ENCODE measurements around the gene SUN5.

SUN5 gene

DNA sequence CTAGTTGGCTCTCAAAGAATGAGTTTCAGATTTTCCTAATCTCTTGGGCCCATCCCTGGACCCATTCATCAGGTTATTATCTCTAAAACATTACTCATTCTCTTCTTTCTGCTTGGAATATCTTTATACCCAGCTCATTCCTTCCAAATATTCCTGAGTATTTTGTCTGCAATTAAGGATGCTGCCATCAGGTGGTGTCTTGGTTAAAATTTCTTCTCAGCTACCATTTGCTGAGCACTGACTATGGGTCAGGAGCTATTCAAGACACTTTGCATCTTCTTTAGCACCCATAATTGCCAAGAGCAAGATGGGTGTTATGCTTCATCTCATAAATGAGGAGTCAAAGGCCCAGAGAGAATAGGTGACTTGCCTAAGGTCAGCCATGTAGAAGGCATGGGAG lies 8.4 kb downstream of the SUN5 start:
- DNase-seq (ENCODE audit: low spot score) = no peak

DNA sequence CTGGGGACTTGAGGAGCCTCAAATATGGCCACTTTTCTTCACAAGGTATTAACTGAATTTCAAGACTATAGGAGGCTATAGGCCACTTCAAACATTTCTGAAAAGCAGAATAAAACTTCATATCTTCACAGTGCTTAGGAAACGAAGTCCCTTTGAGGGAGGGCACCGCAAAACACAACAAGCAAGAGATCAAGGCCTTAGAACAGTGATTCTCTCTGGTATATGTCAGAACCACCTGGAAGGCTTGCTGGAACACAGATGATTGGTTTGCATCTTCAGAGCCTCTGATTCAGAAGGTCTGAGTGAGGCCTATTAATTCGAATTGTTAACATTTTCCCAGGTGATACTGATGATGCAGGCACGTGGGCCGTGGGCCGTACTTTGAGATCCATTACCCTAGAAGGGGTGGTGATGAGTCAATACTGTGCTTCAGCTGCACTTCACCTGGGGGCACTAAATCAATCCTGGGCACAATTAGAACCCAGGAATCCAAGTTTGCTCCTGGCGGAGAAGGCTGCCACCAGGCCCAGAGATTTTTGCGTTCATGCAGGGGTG lies 10.7 kb downstream of the SUN5 start:
- DNase-seq (ENCODE audit: low spot score) = no peak

DNA sequence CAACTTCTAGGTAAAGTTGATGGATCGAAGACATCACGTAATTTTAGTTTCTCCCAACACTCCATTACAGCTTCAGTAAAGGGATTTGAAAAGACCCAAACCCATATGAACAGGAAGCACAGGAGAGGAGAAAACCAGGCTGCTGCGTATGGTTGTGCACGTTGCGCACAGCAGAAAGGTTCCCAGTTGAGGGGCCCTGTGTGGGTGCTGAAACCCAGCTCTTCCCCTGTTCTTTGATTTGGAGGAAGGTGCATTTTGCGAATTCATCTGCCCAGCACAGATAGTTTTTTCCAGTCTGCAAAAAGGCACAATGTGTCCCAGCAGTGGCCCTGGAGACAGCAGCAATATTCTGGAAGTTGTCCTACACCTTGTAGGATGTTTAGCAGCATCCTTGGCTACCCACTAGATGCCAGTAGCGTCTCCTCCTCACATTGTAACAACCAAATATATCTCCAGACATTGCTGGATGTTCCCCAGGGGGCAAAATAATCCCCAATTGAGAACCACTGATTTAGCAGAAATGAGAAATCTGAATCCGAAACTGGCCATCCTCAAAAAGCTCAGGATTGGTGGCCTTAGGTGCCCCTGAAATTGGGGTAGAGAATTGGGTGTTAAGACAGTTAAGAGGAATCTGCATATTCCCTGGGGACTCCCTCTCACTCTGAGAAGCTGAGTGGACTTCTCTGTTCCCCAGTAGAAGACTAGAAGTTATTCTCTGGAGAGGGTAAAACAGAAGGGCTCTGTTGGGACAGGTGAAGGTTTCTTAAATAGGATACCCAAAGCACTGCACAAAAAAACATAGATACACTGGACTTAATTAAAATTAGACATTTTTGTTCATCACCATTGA lies 12.2 kb downstream of the SUN5 start:
- DNase-seq (ENCODE audit: low spot score) = no peak

DNA sequence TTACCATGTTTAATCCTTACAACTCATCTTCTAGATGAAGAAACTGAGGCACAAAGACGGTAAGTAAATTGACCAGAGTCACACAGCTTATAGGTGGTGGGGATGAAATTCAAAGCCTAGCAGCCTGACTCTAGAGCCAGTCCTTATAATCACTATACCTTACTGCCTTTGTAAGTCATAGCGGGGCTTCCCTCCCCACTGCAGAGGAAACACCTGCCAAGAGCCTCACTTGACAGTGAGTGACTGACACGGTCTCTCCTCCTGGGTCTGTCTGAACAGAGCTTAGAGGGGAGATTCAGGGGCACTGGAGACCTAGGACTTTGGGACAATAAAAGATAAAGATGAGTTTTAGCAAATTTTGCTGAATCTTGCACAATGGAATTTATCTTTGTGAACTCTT lies 12.8 kb downstream of the SUN5 start:
- DNase-seq (ENCODE audit: low spot score) = no peak

DNA sequence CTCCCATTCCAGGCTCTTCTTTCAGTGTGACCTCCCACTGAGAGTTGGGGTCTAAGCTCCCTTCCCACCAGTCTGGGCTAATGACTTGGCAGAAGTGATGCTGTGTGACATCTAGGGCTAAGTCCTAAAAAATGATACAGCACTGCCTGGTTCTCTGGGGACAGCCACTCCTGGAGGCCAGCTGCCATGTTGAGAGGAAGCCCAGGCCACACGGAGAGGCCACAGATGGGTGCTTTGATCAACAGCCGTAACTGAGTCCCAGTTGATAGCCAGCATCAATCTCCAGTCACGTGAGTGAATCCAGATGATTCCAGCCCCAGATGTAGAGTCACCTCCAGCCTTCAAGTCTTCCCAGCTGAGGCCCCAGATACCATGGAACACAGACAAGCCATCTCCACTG lies 13.8 kb downstream of the SUN5 start:
- no peak for DNase-seq (ENCODE audit: low spot score)

DNA sequence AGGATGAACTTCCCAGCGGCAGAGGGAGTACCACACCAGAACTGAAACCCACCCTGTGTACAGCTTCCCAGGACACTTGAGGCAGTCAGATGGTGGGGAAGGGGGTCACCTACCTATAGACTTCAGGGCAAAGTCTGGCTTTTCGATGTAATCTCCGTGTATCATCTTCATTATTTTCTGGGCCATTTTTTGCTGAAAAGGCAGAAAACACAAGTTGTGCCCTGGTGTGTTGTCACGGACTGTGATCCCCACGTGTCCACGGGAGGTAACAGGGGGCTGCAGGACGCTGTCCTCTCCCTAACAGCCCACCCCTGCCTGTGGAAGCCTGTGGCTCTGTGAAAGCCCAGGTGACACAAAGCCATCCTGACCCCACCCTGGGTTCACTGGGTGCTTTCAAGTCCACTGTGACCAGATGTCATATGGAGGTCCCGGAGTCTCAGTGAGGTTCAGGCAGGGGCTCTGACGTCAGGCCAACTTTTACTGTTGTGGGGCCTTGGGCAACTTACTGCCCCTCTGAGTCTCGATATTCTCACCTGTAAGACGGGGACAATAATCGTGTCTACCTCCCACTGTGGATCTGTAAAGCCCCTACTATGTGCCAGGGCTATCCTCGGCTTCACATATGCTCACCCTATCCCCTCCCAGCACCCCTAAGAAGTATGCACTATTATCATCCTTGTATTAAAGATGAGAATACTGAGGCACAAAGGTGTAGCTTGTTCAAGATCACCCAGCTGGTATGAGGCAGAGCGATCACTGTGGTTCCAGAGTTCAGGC lies 14.5 kb downstream of the SUN5 start:
- no peak for DNase-seq (ENCODE audit: low spot score)

DNA sequence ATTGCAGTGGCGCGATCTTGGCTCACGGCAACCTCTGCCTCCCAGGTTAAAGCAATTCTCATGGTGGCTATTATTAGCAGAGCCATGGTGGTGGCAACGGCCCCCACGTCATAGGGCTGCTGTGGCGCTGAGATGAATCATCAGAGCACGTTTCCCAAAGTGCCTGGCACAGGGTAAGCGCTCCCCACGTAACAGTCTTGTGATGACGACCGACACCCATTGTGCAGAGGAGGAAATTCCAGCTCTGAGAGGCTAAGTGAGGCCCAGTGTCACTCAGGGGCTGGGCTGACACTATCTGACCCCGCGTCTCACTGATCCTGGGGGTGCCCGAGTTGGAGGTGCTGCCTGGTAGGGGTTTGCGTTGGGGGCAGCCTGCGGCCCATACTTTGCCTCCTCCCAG lies 16.2 kb downstream of the SUN5 start:
- DNase-seq (ENCODE audit: low spot score) = no peak

DNA sequence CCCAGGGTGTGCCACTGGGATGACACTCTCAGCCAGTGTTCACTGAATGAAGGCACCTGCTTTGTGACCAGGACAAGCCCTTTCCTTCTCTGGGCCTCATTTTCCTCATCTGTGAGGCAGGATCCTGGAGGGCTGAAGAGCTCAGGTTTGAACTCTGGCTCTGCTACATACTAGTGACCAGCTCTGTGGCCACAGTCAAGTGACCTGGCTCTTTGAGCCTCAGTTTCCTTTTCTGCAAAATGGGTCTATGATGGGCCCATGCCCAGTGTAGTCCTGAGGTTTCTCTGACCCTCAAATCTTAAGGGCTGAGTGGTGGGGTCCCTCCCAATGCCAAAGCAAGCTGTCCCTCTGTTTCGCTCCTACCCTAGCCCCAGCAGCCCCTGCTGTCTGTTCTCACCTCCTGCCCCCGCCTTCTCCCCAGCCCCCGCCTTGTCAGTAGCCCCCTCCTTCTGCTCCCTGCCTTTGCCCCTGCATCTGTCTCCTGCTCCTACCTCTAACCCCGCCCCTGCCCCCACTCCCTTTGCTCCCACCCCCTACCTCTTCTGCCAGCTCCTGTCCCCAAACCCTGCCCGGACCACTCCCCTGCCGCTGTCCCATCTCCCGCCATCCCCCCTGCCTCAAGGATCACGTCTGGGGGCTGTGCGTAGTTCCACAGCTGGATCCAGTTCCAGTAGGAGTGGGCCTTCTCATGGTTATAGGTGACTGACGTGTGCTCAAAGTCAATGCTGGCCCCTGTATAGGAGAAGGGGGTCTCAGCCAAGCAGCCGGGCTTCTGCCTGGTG lies 17.0 kb downstream of the SUN5 start:
- DNase-seq (ENCODE audit: low spot score) = no peak

DNA sequence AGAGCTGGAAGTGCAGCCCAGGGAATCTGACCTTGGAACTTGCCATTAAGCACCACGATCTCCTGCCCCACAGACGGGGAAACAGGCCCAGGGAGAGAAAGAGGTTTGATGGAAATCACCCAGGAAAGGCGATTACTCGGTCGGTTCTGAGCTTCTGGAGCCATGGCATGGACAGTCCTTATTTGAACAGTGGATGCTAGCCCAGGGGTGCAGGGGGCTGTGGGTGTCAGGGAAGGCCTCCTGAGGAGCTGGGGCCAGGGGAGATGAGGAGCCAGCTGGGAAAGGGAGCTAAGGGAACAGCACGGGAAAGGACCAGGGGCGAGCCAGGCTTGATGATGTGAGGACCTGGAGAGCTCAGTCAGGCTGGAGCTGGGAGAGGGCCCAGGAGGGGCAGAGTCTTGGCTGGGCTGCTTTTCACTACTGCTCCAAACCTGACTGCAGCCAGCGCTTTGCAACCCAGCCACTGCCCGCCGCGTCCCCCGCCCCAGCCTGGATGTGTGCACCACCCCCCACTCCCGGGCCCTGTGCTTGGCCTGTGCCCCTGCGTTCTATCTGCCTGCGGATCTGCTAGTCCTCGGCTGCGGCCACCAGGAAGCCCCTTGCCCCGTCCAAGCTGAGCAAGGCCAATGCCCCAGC lies 17.8 kb downstream of the SUN5 start:
- DNase-seq (ENCODE audit: low spot score) = no peak

DNA sequence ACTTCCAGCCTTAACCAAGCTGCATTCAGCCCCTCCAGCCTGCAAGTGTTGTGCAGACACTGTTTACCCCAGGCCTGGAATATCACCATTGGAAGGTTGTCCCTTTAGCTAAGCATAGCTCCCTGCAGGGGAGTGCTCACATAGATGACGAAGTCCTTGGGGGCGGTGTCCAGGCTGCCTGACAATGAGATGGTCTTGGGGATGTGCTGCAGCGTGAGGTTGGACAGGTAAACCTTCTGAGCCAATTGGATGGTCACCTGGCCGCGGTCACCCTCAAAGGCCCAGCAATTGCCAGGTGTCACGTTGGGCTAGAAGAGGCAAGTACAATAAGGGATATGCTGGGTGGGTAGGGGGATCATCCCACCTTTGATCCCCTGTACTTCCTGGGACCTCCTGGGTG lies 18.6 kb downstream of the SUN5 start:
- no peak for DNase-seq (ENCODE audit: low spot score)

DNA sequence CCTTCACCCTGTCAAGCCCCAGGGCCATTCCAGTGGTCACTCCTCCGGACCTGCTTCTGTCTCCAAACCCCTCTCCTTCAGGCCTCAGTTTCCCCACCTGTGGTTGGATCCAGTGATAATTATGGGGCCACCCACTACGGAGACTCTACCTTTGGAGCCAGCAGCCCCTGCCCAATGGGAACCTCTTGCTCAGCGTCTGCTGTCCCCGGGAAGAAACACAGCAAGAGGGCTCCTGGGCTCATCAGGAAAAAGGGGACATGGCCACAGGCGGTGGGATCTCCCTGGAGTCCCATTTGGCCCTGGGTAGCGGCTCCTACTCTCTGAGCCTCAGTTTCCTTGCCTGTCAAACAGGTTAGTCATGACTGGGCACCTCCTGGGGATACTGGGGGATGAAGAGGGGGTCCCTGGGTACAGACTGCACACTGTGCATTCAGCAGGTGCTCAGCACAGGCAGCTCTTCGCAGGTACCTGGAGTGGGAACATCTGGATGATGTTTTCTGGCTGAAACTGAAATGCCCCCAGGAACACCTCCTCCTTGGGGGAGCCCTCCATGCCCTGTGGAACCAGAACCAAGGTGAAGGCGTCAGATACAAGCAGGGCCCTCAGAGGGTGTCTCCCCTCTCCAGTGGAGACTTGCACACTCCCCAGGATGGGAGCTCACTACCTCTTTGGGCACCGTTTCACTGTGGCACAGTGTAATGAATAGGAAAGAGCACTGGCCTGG lies 19.4 kb downstream of the SUN5 start:
- no peak for DNase-seq (ENCODE audit: low spot score)

DNA sequence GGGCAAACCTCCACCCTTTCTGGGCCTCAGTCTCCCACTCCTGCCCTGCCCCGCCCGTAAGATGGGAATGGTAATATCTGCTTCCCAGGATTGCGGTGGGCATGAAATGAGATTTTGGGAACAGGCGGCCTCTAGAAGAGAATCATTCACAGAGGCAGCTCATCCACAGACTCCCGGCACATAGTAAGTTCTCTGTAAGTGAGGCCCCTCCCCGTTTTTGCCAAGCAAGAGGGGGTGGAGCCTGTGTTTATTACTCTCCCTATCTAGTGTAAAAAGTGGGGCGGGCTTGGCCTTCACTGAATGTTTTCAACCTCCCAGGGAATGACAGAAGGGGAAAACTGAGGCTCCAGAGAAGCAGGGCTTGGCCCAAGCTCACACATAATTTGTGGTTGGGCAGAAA lies 20.0 kb downstream of the SUN5 start:
- DNase-seq (ENCODE audit: low spot score) = no peak

DNA sequence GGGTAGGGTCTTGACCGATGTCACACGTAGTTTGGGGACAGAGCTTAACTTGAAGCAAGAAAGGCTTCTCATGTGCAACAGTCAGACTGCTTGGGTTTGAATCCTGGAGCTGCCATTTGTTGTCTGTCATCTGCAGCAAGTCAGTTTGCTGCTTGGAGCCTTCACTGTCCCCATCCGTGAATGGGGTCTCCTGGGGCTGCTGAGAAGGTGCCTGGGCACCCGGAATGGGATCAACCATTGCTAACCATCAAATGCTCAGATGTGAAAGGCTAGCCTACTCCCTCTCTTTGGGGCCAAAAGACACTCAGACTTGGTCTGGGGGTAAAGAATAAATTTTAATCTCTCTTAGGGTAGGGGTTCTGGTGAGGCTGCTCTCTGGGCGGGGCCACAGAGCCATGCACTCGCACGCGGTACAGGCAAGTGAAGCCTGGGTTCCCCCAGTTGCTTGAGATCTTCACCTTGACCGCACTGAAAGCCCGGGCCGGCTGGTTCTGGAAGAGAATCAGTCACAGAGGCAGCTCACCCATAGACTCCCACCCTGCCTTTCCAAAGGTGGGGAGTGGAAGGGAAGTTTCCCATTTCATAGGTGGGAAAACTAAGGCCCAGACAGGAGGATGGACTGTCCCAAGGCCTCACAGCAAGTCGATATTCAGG lies 20.6 kb downstream of the SUN5 start:
- no peak for DNase-seq (ENCODE audit: low spot score)

DNA sequence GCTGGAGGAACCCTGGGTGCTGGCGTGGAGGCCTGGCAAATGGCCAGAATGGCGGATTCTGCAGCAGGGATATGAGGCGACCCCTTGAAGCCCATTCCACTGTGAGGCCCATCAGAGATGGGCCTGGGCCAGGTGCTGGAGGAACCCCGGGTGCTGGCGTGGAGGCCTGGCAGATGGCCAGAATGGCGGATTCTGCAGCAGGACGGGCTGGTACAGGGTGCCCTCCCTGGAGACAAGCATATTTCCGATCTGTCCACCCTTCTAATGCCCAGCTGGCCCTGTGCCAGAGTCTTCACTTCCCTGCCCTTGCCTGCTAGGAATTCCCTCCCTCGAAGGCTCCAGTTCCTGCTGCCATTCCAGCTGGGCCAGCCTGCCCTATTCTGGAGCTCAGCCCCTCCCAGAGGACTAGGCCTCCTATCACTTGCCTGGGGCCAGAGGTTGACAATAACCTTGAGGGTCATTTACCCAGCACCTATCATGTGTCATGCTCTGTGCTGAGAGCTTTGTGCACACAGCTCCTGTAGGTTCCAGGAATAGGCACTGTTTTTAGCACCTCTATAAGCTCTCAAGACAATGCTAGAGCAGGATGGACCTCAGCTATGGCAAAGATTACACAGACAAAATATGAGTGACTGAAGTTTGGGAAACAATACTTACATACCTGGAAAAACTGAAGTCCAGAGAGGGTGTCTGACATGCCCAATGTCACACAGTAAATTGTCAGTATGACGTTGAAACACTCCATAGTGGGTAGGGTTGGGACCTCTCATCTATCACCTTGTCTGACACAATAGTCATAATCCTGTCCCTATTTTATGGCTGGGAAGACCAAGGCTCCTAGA lies 21.4 kb downstream of the SUN5 start:
- DNase-seq (ENCODE audit: low spot score) = no peak

DNA sequence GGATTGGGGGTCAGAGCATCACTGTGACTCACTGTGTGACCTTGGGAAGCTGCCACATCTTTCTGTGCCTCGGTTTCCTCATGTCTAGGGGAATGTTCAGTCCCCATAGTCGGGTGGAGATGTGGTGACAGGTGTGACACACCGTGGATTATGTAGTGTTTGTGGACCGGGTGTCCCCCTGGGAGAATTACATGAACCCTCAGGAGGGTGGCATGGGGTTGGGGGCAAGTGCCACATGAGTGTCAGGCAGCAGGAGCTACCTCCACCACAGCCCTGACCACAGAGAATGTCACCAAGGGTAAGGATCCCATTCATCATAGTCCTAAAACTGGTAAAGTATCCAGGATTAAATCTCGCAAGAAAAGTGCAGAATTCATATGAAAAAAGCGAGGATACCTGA lies 23.2 kb downstream of the SUN5 start:
- no peak for DNase-seq (ENCODE audit: low spot score)

DNA sequence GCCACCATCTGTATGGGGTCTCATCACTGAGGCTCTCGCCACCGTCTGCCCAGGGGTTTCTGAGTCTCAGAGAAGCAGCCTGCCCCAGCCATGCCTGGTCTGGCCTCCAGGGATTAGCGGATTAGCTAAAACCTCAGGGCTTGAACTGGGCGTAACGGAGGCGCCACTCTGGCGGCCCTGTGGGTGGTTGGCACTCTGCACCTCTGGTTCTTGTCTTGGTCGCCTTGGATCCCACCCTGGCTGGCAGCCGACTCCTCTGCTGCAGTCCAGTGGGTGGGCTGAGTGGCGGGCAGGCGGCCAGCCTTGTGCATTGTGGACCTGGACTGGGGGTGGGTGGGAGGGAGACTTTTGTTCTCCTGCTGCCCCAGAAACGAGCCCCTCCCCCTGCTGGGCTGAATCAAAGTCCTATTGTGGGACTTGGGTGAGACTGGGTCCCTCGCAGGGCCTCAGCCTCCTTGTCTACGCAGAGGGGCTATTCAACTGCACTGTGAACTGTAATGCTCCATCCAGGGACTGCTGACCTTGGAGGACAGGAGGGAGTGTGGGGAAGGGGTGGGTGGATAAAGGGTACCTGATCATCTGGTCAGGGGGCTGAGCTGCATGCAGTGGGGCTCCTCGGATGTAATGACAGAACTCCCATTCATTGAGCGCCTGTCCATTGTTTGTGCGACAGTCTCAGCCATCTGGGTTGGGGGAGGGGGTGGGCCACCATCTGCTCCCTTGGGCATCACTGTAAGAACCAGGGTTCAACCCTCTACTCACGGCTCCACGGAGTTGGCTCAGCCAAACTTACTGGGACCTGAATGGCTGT lies 23.9 kb downstream of the SUN5 start:
- DNase-seq (ENCODE audit: low spot score) = no peak

DNA sequence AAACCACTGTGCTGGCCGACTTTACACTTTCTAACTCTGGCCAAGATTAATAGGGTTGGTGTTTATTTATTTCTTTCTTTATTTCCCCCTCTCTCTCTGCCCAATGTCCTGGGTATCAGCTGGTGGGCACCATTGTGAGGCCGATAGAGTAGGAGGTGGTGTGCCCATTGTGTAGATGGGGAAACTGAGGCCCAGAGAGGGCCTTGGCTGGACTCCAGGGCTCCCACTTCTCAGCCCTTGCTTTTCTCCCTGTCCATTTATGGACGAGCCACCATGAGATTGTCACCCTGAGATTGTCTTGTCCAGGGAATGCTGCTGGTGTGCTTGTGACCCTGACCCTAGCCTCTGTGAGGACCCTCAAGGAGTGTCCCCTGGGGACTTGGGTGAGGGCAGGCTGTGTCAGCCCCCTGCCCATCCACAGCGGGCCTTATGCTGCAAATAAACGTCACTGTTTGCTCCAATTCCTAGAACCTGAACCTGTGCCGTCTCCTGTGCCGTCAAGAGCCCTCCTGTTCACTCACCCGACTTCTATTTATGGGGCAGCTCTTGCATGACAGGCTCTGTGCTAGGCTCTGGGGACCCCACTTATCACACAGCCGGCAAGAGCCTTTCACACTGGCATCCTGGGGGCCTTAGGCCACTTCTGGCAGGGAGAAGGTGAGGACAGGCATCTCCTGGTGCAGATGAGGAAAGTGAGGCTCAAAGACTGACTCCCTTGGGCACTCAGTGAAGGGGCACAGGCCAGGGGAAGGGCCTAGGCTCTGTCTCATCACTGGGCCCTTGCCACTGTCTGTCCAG lies 24.8 kb downstream of the SUN5 start:
- no peak for DNase-seq (ENCODE audit: low spot score)

DNA sequence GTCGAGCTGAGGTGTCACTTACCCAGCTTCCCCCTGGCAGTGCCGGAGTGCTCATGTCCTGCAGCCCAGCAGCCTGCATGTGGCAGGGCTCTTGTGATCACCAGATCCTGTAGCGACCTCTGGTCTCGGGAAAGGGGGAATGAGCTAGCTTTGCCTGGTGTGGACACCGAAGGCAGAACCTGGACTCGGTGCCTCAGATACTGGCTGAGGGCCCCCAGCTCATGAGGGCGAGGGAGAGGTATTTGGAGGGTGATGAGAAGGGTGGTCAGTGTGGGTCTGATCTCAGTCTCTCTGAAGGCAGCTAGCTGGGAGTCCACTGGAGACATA lies 26.3 kb downstream of the SUN5 start:
- DNase-seq (ENCODE audit: low spot score) = no peak
